Effector memory CD4-positive, alpha-beta T cell (primary cell): ENCODE data around the gene CHST1.

ENCODE experiments used
- DNase-seq, 3 donors: peaks; one replicate each; pipeline ENCODE4 v3.0.0-alpha.2; 2020
- H3K27ac ChIP-seq: 2 replicates; pipeline ENCODE4 v1.7.0; 2013; ENCODE audit warnings: mild to moderate bottlenecking, low read length, moderate library complexity; ENCODE audit not compliant: insufficient read depth, poor library complexity, severe bottlenecking
- H3K27me3 ChIP-seq: replicated peaks from 2 replicates; pipeline ENCODE4 v1.7.0; 2013; ENCODE audit warnings: mild to moderate bottlenecking, low read length; ENCODE audit not compliant: insufficient read depth, control insufficient read depth, poor library complexity, severe bottlenecking
- H3K36me3 ChIP-seq: 2 replicates; pipeline ENCODE4 v1.7.0; 2013; ENCODE audit warnings: mild to moderate bottlenecking, low read length, moderate library complexity; ENCODE audit not compliant: control insufficient read depth, insufficient read depth
- H3K4me1 ChIP-seq: 2 replicates; pipeline ENCODE4 v1.7.0; 2013; ENCODE audit warnings: low read length, mild to moderate bottlenecking; ENCODE audit not compliant: control insufficient read depth, insufficient read depth, poor library complexity, severe bottlenecking
- H3K4me3 ChIP-seq: 2 replicates; pipeline ENCODE4 v1.7.0; 2013; ENCODE audit warnings: low read length, low read depth, mild to moderate bottlenecking; ENCODE audit not compliant: insufficient read depth, poor library complexity, severe bottlenecking
- H3K9me3 ChIP-seq: 2 replicates; pipeline ENCODE4 v1.7.0; 2013; ENCODE audit warnings: mild to moderate bottlenecking, low read length, moderate library complexity; ENCODE audit not compliant: control insufficient read depth

CHST1 gene

GRCh38 chr11:45620243-45620642, 45.2 kb downstream of the CHST1 start:
- Histone ChIP-seq H3K27ac (no peak overlapping the region), H3K9me3 (no peaks in the 10 kb centered on the region), H3K36me3 (no peaks in the 10 kb centered on the region), H3K4me1 (no peaks in the 10 kb centered on the region), H3K27me3 (no peaks in the 10 kb centered on the region), H3K4me3 (no peak overlapping the region)
- DNase-seq, result no peak

DNA sequence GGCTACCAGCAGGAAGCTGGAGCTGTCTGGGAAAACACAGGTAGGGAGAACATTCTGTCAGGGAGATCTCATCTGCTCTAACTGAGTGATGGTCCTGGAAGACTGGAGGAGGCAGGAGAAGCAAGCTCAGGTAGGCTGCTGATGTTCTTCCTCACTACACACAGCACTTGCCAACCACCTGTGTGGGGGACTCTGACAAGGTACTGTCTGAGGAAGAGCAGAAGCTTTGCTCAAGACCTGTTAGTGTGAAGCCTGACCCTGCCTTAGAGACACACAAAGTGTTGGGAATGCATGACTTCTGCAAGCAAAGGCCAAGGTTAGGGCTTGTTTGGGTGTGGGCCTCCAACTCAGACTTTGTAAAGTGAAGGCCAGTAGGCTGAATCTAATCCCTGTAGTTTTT, 46.5 kb downstream of the CHST1 start:
- Histone ChIP-seq H3K9me3 (no peaks in the 10 kb centered on the region), H3K4me3 (no peak overlapping the region), H3K4me1 (no peaks in the 10 kb centered on the region), H3K27ac (no peak overlapping the region), H3K27me3 (no peaks in the 10 kb centered on the region), H3K36me3 (no peaks in the 10 kb centered on the region)
- no peak for DNase-seq

DNA sequence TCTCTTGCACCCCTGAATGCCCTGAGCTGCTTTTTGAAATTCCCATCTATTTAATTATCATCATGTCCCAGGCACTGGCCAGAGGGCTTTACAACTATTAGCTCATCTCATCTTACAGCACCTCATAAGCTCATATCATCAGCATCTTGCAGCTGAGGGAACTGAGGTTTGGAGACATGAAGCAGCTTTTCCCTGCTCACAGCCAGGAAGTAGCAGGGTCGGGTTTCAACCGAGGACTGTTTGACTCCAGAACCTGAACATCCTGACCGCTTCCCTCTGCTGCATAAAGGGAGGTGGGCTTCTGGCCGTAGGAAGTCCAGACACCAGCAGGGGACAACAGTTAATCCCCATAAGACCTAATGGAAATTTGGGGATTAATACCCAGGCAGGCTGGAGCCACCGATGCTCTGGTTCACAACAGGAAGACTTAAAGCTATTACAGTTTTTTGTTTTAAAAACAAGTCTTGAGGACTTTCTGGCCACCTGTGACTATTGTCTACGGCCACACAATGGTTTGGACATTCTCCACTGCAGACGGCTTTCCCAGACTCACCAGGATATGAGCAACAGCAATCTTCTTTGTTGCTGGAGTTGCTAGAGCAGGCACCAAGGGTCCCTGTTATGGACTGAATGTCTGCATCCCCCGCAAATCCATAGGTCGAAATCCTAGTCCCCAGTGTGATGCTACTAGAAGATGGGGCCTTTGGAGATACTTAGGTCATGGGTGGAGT, 47.4 kb downstream of the CHST1 start:
- H3K4me1 ChIP-seq, result no peaks in the 10 kb centered on the region
- H3K9me3 ChIP-seq, result no peaks in the 10 kb centered on the region
- H3K27me3 ChIP-seq, result no peaks in the 10 kb centered on the region
- no peaks in the 10 kb centered on the region for H3K36me3 ChIP-seq
- no peak overlapping the region for H3K27ac ChIP-seq
- no peak overlapping the region for H3K4me3 ChIP-seq
- DNase-seq, result no peak

DNA sequence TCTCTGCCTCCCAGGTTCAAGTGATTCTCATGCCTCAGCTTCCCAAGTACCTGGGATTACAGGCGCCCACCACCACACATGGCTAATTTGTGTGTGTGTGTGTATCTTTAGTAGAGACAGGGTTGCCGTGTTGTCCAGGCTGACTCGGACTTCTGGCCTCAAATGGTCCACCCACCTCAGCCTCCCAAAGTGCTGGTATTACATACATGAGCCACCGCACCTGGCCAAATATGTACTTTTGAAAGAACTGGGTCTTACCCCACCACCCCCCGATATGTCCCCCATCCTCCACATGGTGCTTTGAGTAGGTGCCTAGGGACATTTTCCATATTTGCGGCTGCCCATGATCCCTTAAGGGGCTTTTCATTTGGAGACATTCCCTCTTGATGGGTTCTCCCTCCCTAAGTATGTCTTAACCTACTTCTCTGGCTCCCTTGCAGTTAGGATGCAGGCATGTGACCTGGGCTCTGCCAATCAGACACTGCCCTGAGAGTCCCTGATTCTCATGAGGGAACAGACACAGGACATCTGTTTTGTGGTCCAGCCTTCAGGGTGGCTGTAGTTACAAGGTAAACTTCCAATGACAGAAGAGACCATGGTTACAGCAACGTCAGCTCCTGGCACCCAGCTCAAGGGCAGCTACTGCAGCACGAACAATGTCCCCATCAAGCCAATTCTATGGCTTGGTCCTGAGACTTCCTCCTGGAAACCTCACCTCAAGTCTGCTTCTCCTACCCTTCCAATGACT, 48.4 kb downstream of the CHST1 start:
- Histone ChIP-seq H3K4me1 (no peaks in the 10 kb centered on the region), H3K9me3 (no peaks in the 10 kb centered on the region), H3K4me3 (no peak overlapping the region), H3K27ac (no peak overlapping the region), H3K27me3 (no peaks in the 10 kb centered on the region), H3K36me3 (no peaks in the 10 kb centered on the region)
- no peak for DNase-seq

DNA sequence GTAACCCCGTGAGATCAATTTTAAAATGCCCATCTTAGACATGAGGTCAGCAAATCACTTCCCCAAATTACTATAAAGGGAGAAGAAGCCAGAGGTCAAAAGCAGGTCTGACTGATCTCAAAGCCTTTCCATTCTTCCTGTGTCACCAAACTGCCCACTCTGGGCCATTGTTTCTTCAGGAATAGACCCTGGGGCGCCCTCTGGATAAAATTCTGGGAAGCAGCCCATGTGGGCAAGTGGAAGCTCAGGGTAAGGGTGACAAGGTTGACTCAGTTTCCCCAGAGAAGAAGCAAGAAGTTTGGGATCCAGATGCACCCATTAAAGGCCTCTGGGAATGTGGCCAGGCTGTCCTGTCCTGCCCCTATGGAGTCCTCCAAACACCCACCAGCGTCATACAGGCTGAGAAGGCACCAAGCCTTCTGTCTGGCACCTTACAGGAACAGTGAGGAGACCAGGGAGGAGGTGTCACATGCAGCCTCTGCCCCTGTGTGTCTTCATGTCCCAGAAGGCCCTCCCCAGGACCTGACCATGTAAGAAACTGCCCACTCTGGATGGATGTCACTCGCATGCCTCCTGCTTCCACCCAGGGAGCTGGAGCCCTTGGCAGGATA, 50.1 kb downstream of the CHST1 start:
- H3K9me3 ChIP-seq, result no peaks in the 10 kb centered on the region
- H3K36me3 ChIP-seq, result no peaks in the 10 kb centered on the region
- DNase-seq, result no peak
- no peaks in the 10 kb centered on the region for H3K27me3 ChIP-seq
- H3K4me3 ChIP-seq, result no peak overlapping the region
- no peak overlapping the region for H3K27ac ChIP-seq
- no peaks in the 10 kb centered on the region for H3K4me1 ChIP-seq

GRCh38 chr11:45614196-45614828, 51.1 kb downstream of the CHST1 start:
- no peak for DNase-seq
- no peaks in the 10 kb centered on the region for H3K9me3 ChIP-seq
- no peaks in the 10 kb centered on the region for H3K27me3 ChIP-seq
- H3K36me3 ChIP-seq, result no peaks in the 10 kb centered on the region
- no peaks in the 10 kb centered on the region for H3K4me1 ChIP-seq
- H3K4me3 ChIP-seq, result no peak overlapping the region
- H3K27ac ChIP-seq, result no peak overlapping the region

GRCh38 chr11:45610627-45611026, 54.8 kb downstream of the CHST1 start:
- Histone ChIP-seq H3K27ac (no peak overlapping the region), H3K4me1 (no peaks in the 10 kb centered on the region), H3K4me3 (no peak overlapping the region), H3K27me3 (no peaks in the 10 kb centered on the region), H3K36me3 (no peaks in the 10 kb centered on the region), H3K9me3 (no peaks in the 10 kb centered on the region)
- DNase-seq, result no peak

DNA sequence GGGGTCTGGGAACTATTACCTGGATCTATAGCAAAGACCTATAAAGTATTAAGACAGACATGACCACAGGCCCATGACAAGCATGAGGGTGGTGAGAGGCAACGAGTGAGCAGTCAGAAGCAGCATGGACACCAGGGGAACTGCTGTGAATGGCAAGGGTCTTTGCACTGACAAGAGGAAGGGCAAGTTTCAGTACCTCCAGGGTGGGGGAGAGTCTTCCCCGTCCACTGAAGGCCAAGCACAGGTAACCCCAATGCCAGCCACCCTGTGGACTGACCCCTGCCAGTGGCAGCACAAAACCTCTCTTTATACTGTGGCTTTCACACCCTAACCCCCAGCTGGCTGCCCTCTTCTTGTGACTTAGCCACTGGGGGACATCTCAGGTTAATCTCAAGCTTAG, 55.5 kb downstream of the CHST1 start:
- Histone ChIP-seq H3K4me1 (no peaks in the 10 kb centered on the region), H3K4me3 (no peak overlapping the region), H3K36me3 (no peaks in the 10 kb centered on the region), H3K27ac (no peak overlapping the region), H3K9me3 (no peaks in the 10 kb centered on the region), H3K27me3 (no peaks in the 10 kb centered on the region)
- no peak for DNase-seq

GRCh38 chr11:45609337-45609736, 56.1 kb downstream of the CHST1 start:
- Histone ChIP-seq H3K4me1 (no peaks in the 10 kb centered on the region), H3K4me3 (no peak overlapping the region), H3K9me3 (no peaks in the 10 kb centered on the region), H3K27ac (no peak overlapping the region), H3K27me3 (no peaks in the 10 kb centered on the region), H3K36me3 (no peaks in the 10 kb centered on the region)
- DNase-seq, result no peak

- no peak overlapping the region for H3K4me3 ChIP-seq
- H3K27ac ChIP-seq, result no peak overlapping the region
- H3K36me3 ChIP-seq, result no peaks in the 10 kb centered on the region
- no peaks in the 10 kb centered on the region for H3K9me3 ChIP-seq
- H3K4me1 ChIP-seq, result no peaks in the 10 kb centered on the region
- H3K27me3 ChIP-seq, result no peaks in the 10 kb centered on the region
- no peak for DNase-seq
These were observed 57.4 kb downstream of the CHST1 start for GRCh38 chr11:45607995-45608394.
